Epithelial cell of prostate (primary cell): ENCODE results near the gene TM4SF4.
A peak's percentile ranks its signal among the peaks of the same experiment; 100 is the strongest.

Experiments used
- DNase-seq: peaks from one replicate; pipeline ENCODE4 v3.0.0-alpha.2; 2011; ENCODE audit warnings: low read depth, low spot score
- H3K27ac ChIP-seq: fragments of 450-650 bp; 2 replicates; pipeline ENCODE4 v1.5.1; 2017; ENCODE audit warnings: mild to moderate bottlenecking

The TM4SF4 gene

GRCh38 chr3:149453140-149453805 is 21.2 kb upstream of the TM4SF4 start:
- no peak for DNase-seq
- H3K27ac ChIP-seq: peak overlapping the region; percentile 8

GRCh38 chr3:149454746-149455145 is 19.8 kb upstream of the TM4SF4 start:
- DNase-seq: no peak
- H3K27ac ChIP-seq: no peak overlapping the region

DNA sequence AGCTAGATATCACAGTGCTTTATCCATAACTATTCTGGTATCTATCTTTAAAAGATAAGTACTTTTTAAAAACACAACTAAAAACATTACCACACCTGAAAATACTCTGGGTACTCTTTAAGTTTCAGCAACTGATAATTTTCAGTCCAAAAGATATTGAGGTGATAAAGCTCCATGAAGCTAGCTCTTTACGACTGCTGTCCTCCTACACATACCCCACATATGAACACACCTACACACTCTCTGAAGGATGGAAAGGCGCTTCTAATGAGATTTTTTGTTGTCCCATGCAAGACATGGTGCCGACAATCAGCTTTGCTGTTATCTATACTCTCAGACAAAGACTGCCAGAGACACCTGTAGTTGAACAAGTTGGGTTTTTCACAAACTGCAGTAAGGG is 19.1 kb upstream of the TM4SF4 start:
- no peak for DNase-seq
- H3K27ac ChIP-seq: no peak overlapping the region

DNA sequence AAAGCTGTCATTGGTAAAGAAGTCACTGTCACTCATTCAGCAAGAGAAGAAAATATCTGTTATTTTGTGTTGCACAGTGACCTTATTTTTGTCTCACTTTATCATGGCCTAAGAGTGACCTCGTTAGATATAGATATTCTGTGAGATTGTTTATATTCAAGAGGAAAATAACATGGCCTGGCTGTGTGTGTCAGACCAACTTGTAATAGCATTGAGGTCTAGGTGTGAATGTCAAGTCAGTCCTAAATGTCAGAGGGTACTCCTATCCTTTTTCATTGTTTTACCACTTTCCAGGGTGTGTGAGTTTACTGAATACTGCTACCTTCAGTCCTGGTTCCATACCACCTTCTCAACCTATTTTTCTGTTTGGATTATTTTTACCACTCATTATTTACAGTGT is 18.5 kb upstream of the TM4SF4 start:
- DNase-seq: no peak

DNA sequence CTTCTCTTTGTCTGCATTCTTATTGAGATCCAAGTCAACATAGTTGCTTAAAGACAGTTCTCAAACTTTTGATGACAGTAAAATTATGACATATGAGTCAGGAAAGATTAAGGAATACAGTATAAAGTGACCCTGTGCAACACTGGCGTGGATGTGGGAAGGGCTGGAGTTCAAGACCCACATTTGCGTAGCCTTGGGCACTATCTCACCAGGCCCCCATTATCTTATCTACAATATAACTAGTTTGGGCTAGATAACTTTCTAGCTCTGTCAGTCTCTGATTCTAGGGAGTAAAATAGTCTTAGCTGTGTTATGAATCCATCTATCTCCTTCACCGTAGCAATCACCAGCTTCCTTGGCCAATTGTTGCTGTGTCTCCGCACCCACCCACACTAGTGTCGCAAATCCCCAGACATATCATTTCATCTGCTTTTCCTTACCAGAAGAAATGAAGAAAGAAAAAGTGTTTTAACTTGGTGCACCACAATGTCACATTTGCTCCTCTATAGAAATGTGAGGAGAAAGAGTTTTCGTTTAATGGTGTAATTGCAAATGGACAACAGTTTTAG is 14.9 kb upstream of the TM4SF4 start:
- H3K27ac ChIP-seq: no peak overlapping the region
- no peak for DNase-seq

More for the DNA sequence above, 18.5 kb upstream of the TM4SF4 start:
- H3K27ac ChIP-seq: no peak overlapping the region

GRCh38 chr3:149460117-149460516 is 14.4 kb upstream of the TM4SF4 start:
- H3K27ac ChIP-seq: no peak overlapping the region
- no peak for DNase-seq

DNA sequence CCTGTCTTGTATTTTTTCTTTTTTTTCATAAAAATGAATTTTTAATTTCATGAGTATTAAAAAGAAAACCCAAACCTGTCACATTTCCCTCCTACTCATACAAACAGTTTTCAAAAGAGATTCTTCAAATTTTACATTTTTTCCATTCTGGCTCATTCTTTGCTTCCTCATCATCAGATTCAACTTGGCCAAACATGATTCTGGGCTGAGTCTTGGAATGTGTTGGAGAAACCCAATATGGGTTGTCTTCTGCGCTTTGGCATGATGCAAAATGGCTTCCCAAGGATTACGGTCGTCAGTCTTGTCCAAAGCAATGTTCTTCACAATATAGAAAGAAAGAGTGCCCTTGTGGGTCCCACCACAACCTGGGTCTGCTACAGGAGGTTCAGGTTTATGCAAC is 12.4 kb upstream of the TM4SF4 start:
- no peak overlapping the region for H3K27ac ChIP-seq
- no peak for DNase-seq

DNA sequence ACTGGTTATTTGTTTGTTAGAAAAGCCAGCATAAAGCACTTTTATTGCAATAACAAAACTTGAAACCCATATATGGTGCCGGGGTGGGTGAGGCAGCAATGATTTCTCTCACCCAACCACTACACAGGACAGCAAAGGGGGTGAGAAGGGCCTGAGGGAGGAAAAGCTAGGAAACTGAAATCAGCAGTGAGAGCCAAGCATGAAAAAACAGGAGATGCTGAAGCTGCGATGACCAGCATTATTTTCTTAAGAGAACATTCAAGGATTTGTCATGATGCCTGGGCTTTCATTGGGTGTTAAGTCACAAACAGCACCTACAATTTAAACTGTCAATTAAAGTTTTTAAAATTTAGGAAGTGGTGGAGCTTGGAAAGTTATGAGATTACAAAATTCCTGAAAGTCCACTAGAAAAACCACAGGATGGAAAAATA is 11.9 kb upstream of the TM4SF4 start:
- H3K27ac ChIP-seq: no peak overlapping the region
- DNase-seq: no peak

DNA sequence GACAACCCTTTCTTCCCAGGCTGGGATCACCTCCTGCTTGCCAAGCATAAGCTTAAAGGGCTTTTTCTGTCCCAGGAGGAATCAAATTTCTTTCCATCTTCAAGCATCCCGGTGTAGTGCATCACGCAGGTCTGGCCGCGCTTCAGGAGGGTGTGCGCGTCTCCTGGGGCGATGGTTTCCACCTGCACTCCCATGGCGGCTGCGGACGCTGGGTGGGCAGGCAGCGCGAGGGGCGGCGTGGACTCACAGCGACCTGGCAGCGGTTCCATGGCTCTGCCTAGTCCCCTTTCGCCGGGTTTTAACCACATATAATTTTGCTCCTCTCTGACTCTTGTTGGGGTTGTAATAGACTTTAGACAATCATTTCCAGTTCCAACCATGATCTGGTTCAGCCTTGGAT is 10.6 kb upstream of the TM4SF4 start:
- H3K27ac ChIP-seq: no peak overlapping the region

DNA sequence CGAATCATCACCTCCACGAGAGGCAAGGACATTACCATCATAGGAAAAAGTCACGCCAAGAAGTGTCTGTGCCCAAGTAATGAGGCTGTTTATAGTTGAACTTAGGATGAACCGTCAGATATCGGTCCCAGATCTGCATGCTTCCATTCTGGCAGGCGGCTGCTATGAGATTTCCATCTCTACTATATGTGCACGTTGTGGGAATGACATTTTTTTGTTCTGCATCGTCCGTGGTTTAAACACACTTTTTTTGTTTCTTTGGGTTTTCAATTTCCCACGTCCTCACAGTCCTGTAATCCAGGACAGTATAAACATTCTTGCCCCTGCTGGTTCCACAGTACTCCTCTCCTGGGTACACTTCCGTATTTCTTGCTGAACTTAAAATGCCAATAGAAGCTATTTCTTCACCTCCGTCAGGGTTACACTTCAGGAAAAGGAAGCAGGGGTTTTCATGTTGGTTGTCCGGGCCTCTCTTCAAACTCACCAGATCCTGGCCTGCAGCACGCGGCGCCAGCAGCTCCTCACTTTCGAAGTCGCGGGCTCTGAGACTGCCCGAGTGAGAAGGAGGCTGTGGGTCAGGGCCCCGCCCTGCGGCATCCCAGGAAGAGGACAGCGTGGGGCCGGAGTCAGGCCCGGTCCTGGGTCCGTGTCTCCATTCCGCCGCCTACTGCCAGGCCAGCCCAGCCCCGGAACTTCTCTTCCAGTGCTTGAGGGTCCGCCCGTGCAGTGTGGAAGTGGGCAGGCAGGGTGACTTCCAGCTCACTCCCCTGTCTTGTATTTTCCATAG is 9.8 kb upstream of the TM4SF4 start:
- no peak for DNase-seq
- no peak overlapping the region for H3K27ac ChIP-seq

More for the DNA sequence above, 10.6 kb upstream of the TM4SF4 start:
- no peak for DNase-seq

DNA sequence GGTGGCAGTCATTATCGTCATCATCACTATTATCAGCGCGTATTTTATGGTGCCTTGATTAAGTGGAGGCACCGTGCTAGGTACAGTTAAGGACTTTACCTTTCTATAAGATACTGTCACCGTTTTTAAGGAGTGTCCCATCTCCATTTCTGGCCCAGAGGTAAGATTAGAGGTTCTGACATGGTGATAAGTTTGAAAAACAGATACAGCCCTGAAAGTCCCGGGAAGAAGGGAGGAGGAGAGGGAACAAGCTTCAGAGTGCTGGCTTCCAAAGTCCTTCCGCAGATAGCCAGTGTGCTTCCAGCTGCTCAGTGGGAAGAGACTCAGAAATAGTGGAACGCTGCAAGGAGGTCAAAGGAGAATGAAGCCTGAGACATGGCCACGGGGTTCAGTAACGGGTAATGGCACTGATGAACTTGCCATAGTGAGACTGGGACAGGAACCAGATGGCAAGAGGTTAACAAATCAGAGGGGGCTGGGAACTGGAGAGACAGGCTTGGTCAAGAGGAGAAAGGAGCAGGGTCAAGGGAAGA is 9.1 kb upstream of the TM4SF4 start:
- H3K27ac ChIP-seq: no peak overlapping the region
- no peak for DNase-seq

GRCh38 chr3:149466192-149466591 is 8.3 kb upstream of the TM4SF4 start:
- DNase-seq: no peak
- no peak overlapping the region for H3K27ac ChIP-seq

DNA sequence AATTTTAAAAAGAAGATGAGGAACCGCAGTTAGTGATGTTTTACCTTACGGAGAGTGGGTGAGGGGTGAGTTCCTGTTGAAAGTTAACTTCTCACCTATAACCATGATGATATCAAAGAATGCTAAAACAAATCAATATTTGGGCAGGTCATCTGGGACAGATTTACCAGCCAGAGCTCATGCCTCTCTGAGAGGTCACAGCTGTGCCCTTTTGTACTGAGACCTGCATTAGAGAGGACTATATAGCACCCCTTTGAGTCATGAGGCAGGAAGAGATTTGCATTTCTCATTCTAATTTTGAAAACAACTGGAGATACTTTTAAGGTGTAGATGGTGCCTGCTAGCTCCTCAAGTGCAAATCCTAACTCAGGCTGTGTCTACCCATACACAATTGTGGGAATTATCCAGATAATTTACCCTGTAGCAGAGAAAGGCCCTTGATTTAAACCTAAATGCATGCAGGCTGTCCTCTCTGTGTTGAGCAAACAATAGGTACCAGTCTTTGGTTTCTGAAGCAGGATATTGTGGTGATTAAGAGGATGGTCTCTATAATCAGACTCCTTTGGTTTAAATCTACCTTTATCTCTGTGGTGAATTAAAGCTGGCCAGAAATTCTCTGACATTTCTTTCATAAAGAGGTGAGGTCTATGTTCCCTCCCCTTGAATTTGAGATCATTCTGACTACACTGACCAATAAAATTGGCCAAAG is 5.8 kb upstream of the TM4SF4 start:
- DNase-seq: no peak
- no peak overlapping the region for H3K27ac ChIP-seq

- H3K27ac ChIP-seq: no peak overlapping the region
- no peak for DNase-seq
Measured at GRCh38 chr3:149470381-149470780, 4.1 kb upstream of the TM4SF4 start.

DNA sequence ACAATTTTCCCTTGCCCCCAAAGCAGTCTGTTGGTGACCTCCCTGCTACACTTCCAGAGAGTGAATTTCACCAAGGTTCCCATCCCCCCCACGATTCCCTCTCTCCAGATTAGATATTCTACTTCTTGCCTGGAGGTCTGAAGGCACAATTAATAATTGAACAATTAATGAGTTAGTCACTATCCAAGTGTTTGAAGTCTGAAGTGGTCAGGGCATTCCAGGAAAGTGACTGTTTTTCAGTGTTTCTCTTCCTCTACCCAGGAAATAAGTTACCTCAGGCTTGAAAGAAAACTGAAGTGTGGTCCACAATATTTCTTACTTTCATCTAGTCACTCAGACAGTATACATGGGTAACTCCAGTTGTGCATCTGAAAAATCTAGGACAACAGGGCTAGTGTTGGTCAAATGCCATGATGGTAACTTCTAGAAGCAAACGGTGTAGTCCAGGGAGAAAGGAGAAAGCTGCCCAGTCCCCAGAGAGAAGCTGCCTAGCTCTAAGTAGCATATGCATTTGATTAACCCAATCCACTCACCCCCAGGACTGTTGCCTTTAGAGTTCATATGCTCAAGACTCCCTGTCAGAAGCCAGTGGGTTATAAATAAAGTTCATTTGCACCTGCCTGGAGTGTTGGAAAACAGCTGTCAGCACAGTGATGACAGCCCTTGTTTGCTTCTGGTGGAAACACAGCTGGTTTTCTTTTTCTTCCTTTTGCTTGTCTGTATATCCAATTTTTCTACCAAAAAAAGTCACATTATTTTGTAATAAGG is 2.3 kb upstream of the TM4SF4 start:
- H3K27ac ChIP-seq: no peak overlapping the region
- DNase-seq: no peak

- DNase-seq: peak; percentile 73
- peak overlapping the region; percentile 31 for H3K27ac ChIP-seq
Measured at GRCh38 chr3:149473357-149474249, 894 bp upstream of the TM4SF4 start.

- DNase-seq: no peak
- H3K27ac ChIP-seq: no peak overlapping the region
Measured at GRCh38 chr3:149475451-149476060, 1.1 kb downstream of the TM4SF4 start.

GRCh38 chr3:149476225-149476624 is 1.7 kb downstream of the TM4SF4 start:
- H3K27ac ChIP-seq: no peak overlapping the region
- no peak for DNase-seq
